GM19238 (cell line): Measurements from ENCODE around the gene AUTS2.
"Not testable (repeated sequence)": the region's sequence is repeated elsewhere in the genome, so short reads cannot be mapped to it uniquely, and the experiment has no call there.

ENCODE experiments used
- DNase-seq: peaks from one replicate; pipeline ENCODE4 v3.0.0; 2011; ENCODE audit warnings: low spot score; ENCODE audit not compliant: insufficient read length

Gene AUTS2

GRCh38 chr7:70364393-70364792 lies 766.1 kb downstream of the AUTS2 start:
- not testable (repeated sequence) for DNase-seq

- DNase-seq = no peak
Observed at GRCh38 chr7:70371652-70372051, 773.4 kb downstream of the AUTS2 start.

GRCh38 chr7:70372768-70373515 lies 774.7 kb downstream of the AUTS2 start:
- no peak for DNase-seq

- DNase-seq = no peak
Observed at GRCh38 chr7:70374772-70375533, 776.7 kb downstream of the AUTS2 start.

GRCh38 chr7:70376561-70377031 lies 778.3 kb downstream of the AUTS2 start:
- no peak for DNase-seq

- no peak for DNase-seq
Observed at GRCh38 chr7:70377957-70378356, 779.7 kb downstream of the AUTS2 start.

GRCh38 chr7:70379210-70379609 lies 780.9 kb downstream of the AUTS2 start:
- DNase-seq = no peak

- no peak for DNase-seq
Observed at GRCh38 chr7:70380421-70381015, 782.2 kb downstream of the AUTS2 start.

GRCh38 chr7:70383066-70383782 lies 784.9 kb downstream of the AUTS2 start:
- no peak for DNase-seq

- no peak for DNase-seq
Observed at GRCh38 chr7:70384024-70384423, 785.7 kb downstream of the AUTS2 start.

- no peak for DNase-seq
Observed at GRCh38 chr7:70384891-70385290, 786.6 kb downstream of the AUTS2 start.

GRCh38 chr7:70387217-70387616 lies 788.9 kb downstream of the AUTS2 start:
- DNase-seq = no peak

GRCh38 chr7:70389531-70390151 lies 791.4 kb downstream of the AUTS2 start:
- no peak for DNase-seq

- no peak for DNase-seq
Observed at GRCh38 chr7:70390251-70390650, 792.0 kb downstream of the AUTS2 start.

- DNase-seq = no peak
Observed at GRCh38 chr7:70392256-70392876, 794.1 kb downstream of the AUTS2 start.

GRCh38 chr7:70392877-70393435 lies 794.7 kb downstream of the AUTS2 start:
- DNase-seq = no peak

GRCh38 chr7:70393956-70394355 lies 795.7 kb downstream of the AUTS2 start:
- DNase-seq = no peak

GRCh38 chr7:70400829-70401380 lies 802.6 kb downstream of the AUTS2 start:
- DNase-seq = no peak

- no peak for DNase-seq
Observed at GRCh38 chr7:70402069-70402468, 803.8 kb downstream of the AUTS2 start.

GRCh38 chr7:70405241-70405640 lies 807.0 kb downstream of the AUTS2 start:
- DNase-seq = no peak
